GM12892 (cell line): Measurements from ENCODE around the gene GIPC3.
"Not testable (repeated sequence)": the region's sequence is repeated elsewhere in the genome, so short reads cannot be mapped to it uniquely, and the experiment has no call there.

Experiments
- DNase-seq: peaks from one replicate; pipeline ENCODE4 v3.0.0; 2011; ENCODE audit not compliant: insufficient read length
- FAIRE-seq: peaks from 2 replicates; lab custom pipeline; 2011; peaks lifted over from hg19 to GRCh38; lab: Jason Lieb, UNC
- POLR2A ChIP-seq: IDR thresholded peaks from 2 replicates; pipeline ENCODE4 v1.6.1; 2011; ENCODE audit warnings: low read depth, low read length, control low read depth
- POLR2AphosphoS5 ChIP-seq: IDR thresholded peaks from 2 replicates; pipeline ENCODE4 v1.6.1; 2011; ENCODE audit warnings: low read depth, low read length, control low read depth
- TAF1 ChIP-seq: IDR thresholded peaks from 2 replicates; pipeline ENCODE4 v1.6.1; 2011; ENCODE audit warnings: low read depth, mild to moderate bottlenecking, control low read depth, low read length, borderline replicate concordance

GIPC3 gene

DNA sequence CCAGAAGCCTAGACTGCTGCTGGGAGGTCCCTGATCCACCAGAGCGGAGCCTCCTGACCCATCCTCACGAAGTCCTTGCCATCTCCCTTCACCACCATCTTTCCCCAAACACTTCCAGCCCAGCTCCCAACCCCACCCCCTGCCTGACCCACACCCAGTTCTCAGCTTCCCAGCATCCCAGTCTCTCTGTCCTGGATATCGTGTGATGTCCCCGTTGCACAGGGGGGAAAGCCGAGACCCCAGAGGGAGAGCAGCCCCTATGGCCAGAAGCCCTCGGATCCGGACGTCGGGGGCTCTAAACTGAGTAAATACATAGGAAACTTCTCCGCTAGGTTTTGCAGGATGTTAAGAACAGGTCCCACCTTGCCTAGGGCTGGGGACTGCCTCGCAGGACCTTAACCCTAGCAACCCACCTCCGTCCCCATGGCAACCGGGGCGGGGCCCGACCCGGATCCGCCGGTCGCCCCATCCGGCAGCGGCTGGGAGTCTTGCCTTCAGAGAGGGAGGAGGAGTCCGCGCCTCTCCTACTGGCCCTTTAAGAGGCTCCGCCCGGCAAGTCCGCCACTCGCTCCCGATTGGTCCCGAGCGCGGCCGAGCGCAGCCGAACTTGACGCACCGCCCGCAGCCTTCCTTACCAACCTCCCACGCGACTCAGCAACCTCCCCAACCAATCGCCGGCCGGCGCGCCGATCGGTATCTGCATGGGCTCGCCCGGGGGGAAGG lies 13.0 kb upstream of the GIPC3 start:
- DNase-seq: peak; percentile 98
- FAIRE-seq: peak; percentile 100
- TF ChIP-seq POLR2AphosphoS5 (no peak), TAF1 (no peak), POLR2A (no peak)

DNA sequence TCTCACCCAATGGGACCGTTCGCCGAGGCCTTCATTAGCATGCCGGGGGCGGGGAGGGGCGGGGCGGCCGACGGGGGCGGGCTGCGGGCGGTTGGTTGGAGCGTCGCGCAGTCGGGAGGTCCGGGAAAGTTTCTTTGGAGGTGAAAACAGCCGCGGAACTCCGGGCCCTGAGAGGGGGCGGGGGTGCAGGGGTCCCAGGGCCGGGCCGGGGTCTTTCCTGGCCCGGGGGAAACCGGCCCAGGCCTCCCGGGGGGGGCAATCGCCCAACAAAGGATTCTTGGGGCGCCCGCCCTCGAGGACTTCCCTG lies 12.5 kb upstream of the GIPC3 start, which contains the start of gene HMG20B:
Gene HMG20B, plus strand, starts transcription at position 90 of the 307 bp plus-strand sequence. CDS start 366 bp downstream, outside the sequence.
- TF ChIP-seq TAF1 (no peak), POLR2AphosphoS5 (no peak), POLR2A (no peak)
- DNase-seq (no peak), FAIRE-seq (no peak)

DNA sequence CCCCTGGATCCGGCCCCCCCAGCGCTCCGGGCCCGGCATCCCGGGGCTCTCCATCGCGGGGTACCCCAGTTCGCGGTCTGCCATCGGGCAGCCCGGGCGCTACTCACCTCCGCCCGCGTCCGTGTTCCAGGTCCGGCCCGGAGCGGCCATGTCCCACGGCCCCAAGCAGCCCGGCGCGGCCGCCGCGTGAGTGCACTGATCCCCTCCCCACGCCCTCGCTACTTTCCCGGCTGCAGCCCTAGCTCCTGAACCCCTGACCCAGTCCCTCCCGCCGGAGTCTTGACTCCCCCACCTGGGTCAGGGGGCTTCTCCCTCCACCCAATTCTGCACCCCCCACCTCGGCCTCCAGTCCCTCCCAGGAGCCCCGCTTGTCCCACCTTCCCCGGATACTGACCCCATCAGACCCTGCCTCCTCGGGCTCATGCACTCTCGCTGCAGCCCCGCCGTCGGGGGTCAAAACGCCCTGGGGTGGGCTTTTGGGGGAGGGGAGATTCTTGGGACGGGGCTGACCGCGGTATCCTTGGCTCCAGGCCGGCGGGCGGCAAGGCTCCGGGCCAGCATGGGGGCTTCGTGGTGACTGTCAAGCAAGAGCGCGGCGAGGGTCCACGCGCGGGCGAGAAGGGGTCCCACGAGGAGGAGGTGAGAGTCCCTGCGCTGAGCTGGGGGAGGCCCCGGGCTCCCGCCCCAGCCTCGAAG lies 12.0 kb upstream of the GIPC3 start:
- FAIRE-seq (peak; percentile 58), DNase-seq (no peak)
- TF ChIP-seq POLR2AphosphoS5 (no peak), TAF1 (no peak), POLR2A (no peak)

DNA sequence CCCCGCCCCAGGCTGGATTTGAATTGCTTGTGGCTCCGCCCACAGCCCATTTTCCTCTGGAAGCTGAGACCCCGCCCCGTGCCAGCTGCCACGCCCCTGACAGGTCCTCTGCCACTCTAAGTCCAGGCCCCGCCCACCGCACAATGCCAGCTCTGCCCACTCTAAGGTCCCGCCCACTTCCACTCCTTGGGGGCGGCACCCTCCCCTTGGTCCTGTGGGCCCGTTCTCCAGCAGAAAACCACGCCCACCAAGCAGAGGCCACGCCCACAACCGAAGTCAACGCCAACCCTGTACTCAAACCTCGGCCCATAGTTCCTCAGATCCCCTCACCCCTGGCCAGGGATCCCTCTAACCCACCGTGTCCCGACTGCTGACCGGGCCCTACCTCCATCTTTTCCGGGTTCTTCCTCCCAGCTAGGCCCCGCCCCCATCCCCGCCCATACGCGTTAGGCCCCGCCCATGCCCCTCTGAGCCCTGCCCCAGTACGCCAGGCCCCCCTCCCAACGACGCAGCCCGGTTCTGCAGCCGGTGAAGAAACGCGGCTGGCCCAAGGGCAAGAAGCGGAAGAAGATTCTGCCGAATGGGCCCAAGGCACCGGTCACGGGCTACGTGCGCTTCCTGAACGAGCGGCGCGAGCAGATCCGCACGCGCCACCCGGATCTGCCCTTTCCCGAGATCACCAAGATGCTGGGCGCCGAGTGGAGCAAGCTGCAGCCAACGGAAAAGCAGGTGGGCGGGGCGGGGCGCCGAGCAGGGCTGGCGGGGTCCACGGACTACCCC lies 11.2 kb upstream of the GIPC3 start:
- FAIRE-seq (peak; percentile 89), DNase-seq (peak; percentile 85)
- no peak for TF ChIP-seq POLR2AphosphoS5
- no peak for TF ChIP-seq POLR2A
- TF ChIP-seq TAF1: no peak

DNA sequence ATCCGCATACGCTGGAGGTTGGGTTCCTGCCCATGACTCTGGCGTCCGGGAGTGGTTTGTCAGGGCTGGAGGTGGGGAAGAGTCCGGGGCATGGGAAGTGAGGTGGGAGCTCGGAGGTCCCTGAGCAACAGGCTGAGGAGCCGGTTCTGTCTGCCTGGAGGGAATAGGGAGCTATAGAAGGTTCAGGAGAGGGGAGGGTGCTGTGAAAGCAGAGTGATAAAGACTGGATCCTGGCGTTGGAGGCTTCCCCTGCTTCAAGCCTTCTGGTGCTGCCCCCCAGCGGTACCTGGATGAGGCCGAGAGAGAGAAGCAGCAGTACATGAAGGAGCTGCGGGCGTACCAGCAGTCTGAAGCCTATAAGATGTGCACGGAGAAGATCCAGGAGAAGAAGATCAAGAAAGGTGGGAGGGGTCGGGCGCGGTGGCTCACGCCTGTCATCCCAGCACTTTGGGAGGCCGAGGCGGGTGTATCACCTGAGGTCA lies 10.0 kb upstream of the GIPC3 start:
- TF ChIP-seq TAF1 (no peak), POLR2A (no peak), POLR2AphosphoS5 (no peak)
- FAIRE-seq (no peak), DNase-seq (no peak)

DNA sequence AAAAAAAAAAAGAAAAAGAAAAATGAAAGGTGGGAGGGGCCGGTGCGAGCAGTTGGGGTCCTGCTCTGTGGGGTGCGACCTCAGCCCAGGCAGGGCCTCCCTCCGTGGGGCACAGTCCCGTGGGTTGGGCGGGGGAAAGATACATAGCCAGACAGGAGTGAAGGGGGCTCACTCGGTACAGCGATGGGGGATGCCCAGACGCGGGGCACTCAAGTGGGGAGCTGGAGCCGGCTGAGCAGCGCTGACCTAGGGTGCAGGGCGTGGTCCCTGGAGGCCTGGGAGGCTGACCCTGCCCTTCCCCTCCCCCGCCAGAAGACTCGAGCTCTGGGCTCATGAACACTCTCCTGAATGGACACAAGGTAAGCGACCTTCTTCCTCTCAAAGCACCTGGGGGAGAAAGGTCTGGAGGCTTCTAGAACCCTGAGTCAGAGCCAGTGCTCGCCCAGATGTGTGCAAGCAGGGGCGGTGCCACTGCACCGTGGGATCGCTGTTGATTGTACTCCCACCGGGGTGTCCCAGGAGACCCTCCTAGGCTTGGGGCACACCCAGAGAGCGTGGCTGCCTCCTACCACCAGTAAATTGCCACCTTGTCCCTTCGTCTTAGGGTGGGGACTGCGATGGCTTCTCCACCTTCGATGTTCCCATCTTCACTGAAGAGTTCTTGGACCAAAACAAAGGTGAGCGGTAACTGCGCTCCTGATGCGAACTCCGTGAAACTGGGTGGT lies 9.2 kb upstream of the GIPC3 start:
- TF ChIP-seq TAF1: no peak
- no peak for TF ChIP-seq POLR2A
- TF ChIP-seq POLR2AphosphoS5: no peak
- DNase-seq (no peak), FAIRE-seq (no peak)

- DNase-seq: no peak
- FAIRE-seq: no peak
- no peak for TF ChIP-seq TAF1
- no peak for TF ChIP-seq POLR2AphosphoS5
- no peak for TF ChIP-seq POLR2A
Observed at GRCh38 chr19:3576696-3577443, 8.4 kb upstream of the GIPC3 start.

- no peak for FAIRE-seq
- no peak for DNase-seq
- TF ChIP-seq TAF1: no peak
- no peak for TF ChIP-seq POLR2A
- TF ChIP-seq POLR2AphosphoS5: no peak
Observed at GRCh38 chr19:3577723-3578344, 7.4 kb upstream of the GIPC3 start.

GRCh38 chr19:3578390-3578789 lies 6.9 kb upstream of the GIPC3 start:
- DNase-seq (no peak), FAIRE-seq (no peak)
- TF ChIP-seq TAF1 (no peak), POLR2AphosphoS5 (no peak), POLR2A (no peak)

DNA sequence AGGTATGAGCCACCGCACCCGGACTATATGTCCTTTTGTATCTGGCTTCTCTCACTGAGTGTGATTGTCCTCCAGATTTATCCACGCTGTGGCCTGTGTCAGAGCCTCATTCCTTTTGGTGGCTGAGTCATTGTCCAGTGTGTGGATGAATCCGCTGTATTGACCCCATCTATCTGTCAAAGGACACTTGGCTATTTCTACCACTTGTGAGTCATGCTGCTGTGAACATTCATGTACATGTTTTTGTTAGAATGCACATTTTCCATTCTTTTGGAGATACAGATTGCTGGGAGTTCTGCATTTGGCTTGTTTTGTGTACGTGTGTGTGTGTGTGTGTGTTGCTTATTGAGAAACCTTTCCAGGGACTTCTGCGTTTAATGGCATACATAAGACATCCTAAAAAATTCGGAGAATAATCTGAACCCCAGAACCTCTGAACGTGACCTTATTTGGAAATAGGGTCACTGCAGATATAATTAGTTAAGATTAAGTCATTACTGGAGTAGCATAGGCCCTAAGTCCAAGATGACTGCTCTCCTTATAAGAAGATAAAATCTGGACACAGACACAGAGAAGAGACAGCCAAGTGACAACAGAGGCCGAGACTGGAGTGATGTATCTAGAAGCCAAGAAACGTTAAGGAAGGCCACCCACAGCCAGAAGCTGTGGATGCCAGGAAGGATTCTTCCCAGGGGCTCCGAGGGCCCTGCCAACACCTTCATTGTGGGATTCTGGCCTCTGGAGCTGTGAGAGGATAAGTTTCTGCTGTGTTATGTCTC lies 4.9 kb upstream of the GIPC3 start:
- no peak for TF ChIP-seq TAF1
- DNase-seq (no peak), FAIRE-seq (no peak)

DNA sequence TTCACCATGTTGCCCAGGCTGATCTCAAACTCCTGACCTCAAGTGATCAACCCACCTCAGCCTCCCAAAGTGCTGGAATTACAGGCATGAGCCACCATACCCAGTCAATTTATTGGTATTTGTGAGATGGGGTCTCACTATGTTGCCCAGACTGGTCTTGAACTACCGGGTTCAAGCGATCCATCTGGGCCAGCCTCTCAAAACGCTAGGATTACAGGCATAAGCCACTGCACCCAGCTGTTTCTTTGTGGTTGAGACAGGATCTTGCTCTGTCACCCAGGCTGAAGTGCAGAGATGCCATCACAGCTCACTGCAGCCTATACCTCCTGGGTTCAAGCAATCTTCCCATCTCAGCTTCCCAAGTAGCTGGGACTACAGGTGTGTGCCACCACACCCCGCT lies 3.5 kb upstream of the GIPC3 start:
- FAIRE-seq, DNase-seq: not testable (repeated sequence)

DNA sequence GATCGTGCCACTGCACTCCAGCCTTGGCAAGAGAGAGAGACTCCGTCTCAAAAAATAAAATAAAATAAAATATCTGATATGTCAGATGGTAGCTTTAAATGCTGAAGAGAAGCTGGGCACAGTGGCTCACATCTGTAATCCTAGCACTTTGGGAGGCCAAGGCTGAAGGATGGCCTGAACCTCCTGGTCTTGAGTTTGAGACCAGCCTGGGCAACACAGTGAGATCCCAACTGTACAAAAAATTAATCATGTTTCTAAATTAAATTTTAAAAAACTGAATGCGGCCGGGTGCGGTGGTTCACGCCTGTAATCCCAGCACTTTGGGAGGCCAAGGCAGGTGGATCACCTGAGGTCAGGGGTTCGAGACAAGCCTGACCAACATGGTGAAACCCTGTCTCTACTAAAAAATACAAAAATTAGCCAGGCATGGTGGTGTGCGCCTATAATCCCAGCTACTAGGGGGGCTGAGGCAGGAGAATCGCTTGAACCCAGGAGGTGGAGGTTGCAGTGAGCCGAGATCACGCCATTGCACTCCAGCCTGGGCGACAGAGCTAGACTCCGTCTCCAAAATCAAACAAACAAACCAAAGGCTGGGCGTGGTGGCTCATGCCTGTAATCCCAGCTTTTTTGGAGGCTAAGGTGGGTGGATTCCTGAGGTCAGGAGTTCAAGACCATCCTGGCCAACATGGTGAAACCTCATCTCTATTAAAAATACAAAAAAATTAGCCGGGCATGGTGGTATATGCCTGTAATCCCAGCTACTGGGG lies 1.1 kb upstream of the GIPC3 start:
- not testable (repeated sequence) for FAIRE-seq, DNase-seq
